GM19463 (cell line): ENCODE data around the gene ARHGAP6.

ENCODE experiments used
- ATAC-seq: cut with Tn5 transposase; IDR thresholded peaks from one replicate; pipeline ENCODE4 v1.9.1; 2021; ENCODE audit warnings: mild to moderate bottlenecking, moderate library complexity; ENCODE audit not compliant: unreplicated experiment

Gene ARHGAP6

DNA sequence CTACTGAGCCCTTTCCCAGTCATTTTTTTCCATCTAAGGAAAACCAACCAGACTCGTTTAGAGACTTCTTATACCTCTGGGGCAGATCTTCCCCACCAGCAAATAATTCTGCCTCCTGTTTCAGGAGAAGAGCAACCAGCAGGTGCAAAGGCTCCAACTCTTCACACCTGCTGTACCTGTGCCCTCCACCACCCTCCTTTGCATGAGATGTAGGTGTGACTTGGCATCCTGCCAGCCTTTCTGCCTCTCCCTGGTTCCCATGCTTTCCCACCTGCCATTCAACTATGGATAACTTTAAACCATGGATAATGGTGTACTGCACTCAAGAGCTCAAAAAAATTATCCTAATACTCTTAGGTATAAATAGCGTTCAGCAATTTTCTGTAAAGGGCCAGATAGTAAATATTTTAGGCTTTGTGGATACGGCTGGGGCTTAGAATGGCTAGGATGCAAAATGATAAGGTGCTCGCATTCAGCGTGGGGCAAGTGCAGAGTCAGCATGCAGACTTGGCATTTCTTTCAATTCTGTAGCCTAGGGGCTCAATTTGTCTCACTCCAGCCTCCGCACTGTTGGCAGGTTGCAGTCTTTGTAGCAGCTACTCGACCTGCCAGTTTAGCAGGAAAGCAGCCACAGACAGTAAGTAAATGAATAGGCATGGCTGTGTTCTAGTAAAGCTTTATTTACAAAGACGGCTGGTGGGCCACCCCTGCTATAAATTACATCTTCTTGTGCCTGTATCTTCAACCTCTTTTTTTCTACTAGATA lies 474.8 kb downstream of the ARHGAP6 start:
- ATAC-seq, result no peak

- no peak for ATAC-seq
These were observed 476.6 kb downstream of the ARHGAP6 start for GRCh38 chrX:11189097-11189496.

DNA sequence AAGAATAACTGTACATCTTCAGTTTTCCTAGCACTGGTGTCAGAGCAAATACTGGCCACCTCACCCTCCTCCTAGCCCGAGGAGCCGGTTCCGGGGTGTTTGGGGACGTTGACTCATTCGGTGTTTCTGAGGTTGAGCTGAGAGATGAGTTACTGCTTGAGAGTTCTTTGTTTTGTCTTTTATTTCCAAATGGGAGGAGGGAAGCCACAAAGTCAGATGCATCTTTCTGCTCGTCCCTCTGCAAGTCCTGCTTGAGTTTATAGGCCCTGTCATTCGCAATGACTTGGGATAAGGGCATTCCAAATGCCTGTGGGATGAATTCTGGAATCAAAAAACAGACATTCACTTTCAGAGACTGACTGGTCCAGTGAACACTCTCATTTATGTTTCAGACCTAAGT lies 477.1 kb downstream of the ARHGAP6 start:
- ATAC-seq, result peak; percentile 62

- ATAC-seq, result no peak
These were observed 478.7 kb downstream of the ARHGAP6 start for GRCh38 chrX:11187001-11187400.

- ATAC-seq, result no peak
These were observed 479.9 kb downstream of the ARHGAP6 start for GRCh38 chrX:11185861-11186260.

GRCh38 chrX:11180571-11180970 lies 485.1 kb downstream of the ARHGAP6 start:
- no peak for ATAC-seq

DNA sequence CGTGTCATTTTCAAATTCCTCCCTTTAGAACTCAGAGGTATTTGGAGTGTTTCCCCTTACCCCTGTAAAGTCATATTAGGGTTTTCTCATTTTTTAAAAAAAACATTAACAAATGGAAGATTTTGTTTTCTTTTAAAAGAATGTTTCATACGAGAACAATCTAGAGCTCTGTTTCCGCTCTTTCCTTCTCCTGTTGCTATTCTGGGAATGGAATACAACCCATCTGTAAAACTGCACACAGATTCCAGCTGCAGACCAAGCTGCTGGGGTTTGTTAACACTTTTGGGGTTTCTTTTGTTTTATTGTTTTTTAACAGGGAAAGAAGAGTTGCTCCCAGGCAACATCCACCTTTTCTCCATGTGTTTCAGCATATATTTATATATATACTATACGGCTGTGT lies 493.3 kb downstream of the ARHGAP6 start:
- ATAC-seq, result no peak

DNA sequence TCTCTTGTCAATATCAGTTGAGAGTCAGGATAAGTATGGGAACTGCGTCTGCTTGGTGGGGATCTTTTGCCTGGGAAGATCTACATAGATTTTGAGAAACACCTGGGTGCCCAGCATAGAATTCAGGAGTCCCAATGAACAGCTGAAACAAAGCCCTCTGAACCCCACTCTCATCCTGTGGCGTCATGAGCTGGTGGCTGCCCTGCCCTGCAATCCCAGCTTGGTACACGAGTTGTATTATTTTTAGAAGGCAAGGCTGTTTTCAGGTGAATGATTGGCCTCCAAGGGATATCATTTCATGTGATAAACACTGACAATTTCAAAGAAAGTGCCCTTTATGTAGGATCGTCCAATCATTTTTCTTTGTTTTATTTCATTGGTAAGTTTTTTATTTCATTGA lies 493.8 kb downstream of the ARHGAP6 start:
- no peak for ATAC-seq

GRCh38 chrX:11164433-11164832 lies 501.3 kb downstream of the ARHGAP6 start:
- no peak for ATAC-seq

DNA sequence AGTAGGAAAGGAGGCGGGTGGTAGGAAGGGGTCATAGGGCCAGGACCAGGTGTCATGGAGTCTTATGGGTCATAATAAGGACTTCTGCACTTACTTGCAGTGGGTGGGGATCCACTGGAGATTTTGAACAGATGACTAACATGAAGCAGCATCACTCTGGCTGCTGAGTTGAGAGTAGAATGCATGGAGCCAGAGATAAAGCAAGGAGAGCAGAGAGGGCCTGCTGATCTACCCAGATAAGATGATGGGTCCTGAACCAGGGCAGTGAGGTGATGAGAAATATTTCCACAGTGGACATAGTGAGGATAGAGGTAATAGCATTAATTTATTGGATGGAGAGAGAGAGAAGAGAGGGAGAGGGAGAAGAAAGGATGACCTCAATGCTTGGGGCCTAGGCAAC lies 506.6 kb downstream of the ARHGAP6 start:
- no peak for ATAC-seq

DNA sequence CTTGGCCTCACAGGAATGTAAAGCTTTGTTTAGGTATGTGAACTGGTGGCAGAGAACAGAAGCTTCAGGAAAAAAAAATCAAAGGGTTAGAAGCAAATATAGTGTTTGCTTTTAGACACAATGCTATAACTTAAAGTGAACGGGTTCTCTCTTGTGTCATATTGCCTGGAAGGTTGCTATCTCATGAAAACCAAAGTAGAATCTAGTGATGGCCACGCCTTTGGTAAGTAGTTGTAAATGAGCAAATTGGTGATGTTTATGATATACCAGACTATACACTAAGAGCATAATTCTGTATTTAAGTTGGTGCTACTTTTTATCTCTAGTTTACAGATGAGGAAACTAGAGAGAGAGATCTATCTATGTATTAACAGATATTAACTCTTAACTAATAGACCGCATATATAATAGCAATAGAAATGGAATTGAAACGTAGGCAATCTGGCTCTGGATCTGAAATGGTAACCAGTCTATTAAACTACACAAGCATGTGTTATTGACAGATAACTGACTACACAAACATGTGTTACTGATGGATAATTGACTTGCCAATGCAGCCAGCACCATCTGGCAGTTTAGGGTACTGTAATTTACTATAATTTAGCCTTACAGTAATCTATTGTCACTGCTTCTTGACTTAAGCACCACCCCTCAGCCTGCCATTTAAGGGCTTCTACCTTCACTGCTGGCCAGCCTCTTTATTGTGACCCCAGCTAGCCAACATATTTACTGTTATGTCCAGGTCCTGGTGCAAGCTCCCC lies 513.7 kb downstream of the ARHGAP6 start:
- no peak for ATAC-seq

DNA sequence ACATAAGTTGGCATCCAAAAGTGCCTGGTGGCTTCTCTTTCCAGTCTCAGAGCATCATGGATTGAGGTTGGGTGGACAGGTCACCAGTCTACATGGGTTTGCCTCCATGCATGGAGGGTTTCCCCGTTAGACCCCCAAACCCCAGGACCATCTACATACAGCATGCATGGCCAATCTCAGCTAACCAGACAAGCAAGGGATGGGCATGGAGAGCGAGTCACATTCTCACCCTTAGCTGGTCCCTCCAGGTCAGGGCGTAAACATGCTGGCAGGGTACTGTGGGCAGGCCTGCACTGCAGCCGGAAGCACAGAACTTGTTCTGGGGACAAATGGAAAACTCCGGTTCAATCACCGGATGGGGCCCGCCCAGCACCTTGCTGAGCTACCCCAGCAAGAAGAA lies 517.3 kb downstream of the ARHGAP6 start:
- no peak for ATAC-seq

DNA sequence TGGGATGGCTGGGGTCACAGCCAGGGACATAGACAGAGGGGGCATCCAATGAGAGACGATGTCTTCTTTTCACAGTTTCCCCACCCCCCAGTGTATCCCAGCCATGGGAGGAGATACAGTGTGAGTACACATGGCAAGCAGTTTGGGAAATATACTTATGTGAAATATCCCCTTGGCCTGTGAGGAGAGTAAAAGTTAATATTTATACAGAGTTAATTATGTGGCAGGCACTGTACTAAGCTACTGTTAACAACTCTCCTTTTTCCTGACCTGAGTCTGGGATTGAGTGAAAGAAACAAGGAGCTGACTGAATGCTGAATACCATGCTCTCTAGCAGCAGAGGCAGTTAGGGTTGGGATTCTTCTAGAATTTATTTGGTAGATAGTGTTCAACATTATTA lies 519.3 kb downstream of the ARHGAP6 start:
- ATAC-seq, result no peak

DNA sequence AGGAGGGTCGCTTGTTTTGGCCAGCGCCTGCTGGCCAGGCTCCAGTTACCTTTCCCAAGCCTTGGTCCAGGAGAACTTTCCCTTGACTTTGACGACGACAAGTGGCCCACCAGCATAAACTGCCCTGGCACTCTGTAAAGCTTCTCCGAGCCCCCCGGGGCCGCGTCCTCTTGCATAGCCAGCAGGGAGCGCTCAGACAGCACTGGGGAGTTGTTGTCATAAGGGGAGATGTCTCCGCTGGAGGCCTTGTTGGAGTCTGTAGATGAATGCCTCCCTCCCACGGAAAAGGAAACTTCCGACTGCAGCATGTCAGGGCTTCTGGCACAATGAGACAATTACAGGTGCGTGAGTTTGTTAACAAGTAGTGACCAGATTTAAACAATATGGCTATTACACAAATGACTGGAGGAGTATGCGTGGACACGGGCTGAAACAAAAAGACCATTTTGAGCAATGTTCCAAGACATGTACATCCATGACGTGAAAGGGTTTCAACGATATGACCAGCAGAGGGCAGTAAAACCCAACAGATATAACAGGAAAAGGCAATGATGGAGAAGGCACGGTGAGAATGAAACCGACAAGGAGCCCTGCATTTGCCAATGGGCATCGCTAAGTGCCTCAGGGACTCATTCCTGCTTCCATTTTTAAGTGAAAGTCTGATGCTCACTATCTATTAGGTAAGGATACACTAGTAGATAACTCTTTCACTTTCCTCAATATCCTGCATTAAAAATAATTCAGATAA lies 521.6 kb downstream of the ARHGAP6 start:
- peak; percentile 88 for ATAC-seq

- no peak for ATAC-seq
These were observed 527.0 kb downstream of the ARHGAP6 start for GRCh38 chrX:11138498-11139390.

DNA sequence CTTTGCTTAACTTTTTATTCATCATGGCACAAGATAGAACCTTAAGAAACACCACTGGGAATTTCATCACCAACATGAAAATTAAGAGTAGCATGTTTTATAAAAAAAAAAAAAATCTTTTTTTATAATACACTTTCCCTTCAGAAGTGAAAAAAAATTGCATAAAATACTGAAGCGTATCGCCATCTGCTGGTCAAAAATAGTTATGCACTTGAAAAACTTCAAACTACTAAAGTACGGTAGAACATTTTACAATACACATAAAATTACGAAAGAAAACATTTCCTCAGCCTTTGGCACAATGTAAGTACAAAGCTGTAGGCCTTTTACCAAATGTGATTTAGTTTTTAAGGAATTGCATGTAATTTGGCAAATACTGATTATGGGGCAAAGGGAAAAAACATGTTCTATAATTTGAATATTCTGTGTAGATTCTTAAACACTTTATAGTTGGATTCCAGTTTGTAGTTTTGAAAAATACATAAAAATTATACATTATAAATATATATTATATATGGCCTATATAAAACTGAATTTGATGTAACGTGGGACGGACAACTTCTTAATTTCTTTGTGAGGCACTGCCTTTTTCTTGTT lies 528.1 kb downstream of the ARHGAP6 start:
- no peak for ATAC-seq

GRCh38 chrX:11135564-11136185 lies 530.0 kb downstream of the ARHGAP6 start:
- no peak for ATAC-seq

GRCh38 chrX:11131146-11131545 lies 534.6 kb downstream of the ARHGAP6 start:
- no peak for ATAC-seq

DNA sequence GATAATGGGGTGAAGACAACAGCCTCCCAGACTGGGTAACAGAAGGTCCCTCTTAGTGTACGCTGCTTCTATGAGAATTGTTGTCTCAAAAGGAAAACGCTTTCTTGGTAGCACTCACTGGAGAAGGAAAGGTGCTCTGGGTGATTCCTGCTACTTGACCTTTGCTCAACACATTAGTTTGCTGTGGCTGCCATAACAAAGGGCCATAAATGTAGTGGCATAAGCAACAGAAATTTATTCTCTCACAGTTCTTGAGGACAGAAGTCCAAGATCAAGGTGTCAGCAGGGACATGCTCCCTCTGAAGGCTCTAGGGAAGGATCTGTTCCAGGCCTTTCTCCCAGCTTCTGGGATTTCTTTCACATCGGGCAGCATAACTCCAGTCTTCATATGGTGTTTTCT lies 535.6 kb downstream of the ARHGAP6 start:
- ATAC-seq, result no peak
